HepG2 (cell line): ENCODE results near the gene RPAP2. TPM values are rescaled to one million over a fixed set of nuclear protein-coding genes. Genes with fewer than 3 reads are reported as not detected.

Source experiments
- ATAC-seq: fragments of 200-7000 bp; cut with Tn5 transposase; 3 replicates; pipeline ENCODE4 v1.9.1; 2020; ENCODE audit warnings: mild to moderate bottlenecking, moderate library complexity
- BruUV-seq: library from RNA; stranded (reverse); fragments of 400-500 nt; replicated peaks from 2 replicates; lab custom pipeline; 2021; lab: Mats Ljungman, UMichigan
- CTCF ChIA-PET: fragments of 300-600 bp; formaldehyde crosslinking; extraction: SDS; loops from one replicate; lab custom pipeline; 2021; ENCODE audit warnings: low total read pairs, inconsistent platforms, low intra/inter-chr PET ratio; lab: Yijun Ruan, JAX
- POLR2A ChIA-PET: fragments of 350-600 bp; sonication (Branson Sonifier 250); formaldehyde crosslinking; loops from one replicate; lab custom pipeline; 2020; ENCODE audit warnings: antibody characterized with exemption, inconsistent platforms; lab: Yijun Ruan, JAX
- DNase-seq: peaks from one replicate; pipeline ENCODE4 v3.0.0-alpha.2; 2015; ENCODE audit warnings: low spot score
- FAIRE-seq: peaks from 3 replicates; lab custom pipeline; 2011; peaks lifted over from hg19 to GRCh38; lab: Jason Lieb, UNC
- H2AFZ ChIP-seq: one replicate; pipeline ENCODE4 v1.6.1; 2011; ENCODE audit warnings: low read length, inconsistent platforms
- H3K27ac ChIP-seq: fragments of 300-600 bp; 3 replicates; pipeline ENCODE4 v1.8.0; 2011; ENCODE audit warnings: mixed run types, mild to moderate bottlenecking, mixed read lengths, low read length, inconsistent platforms; ENCODE audit not compliant: insufficient read depth; ENCODE audit errors: extremely low read length
- H3K27me3 ChIP-seq, 2 experiments: fragments of 200-600 bp in 1 of 2; 2 replicates in 1 of 2; 3 replicates in 1 of 2; pipeline versions ENCODE4 v1.6.0 to v1.8.0; 2011; ENCODE audit warnings: low read length in 2 of 2, mild to moderate bottlenecking in 2 of 2, moderate library complexity in 2 of 2, inconsistent platforms in 1 of 2; ENCODE audit not compliant: insufficient read depth in 2 of 2, control insufficient read depth in 1 of 2
- H3K36me3 ChIP-seq, 2 experiments: fragments of 200-600 bp in 1 of 2; replicated peaks in 1 of 2; 2 replicates in 1 of 2; 3 replicates in 1 of 2; pipeline versions ENCODE4 v1.5.1 to v1.8.0; 2011; ENCODE audit warnings: low read length in 2 of 2, inconsistent platforms in 1 of 2; ENCODE audit not compliant: insufficient read depth in 2 of 2, control insufficient read depth in 1 of 2
- H3K4me1 ChIP-seq: 2 replicates; pipeline ENCODE4 v1.5.1; 2012; ENCODE audit warnings: low read length, inconsistent platforms; ENCODE audit not compliant: insufficient read depth
- H3K4me2 ChIP-seq: 2 replicates; pipeline ENCODE4 v1.6.0; 2011; ENCODE audit warnings: low read depth, low read length, inconsistent platforms
- H3K4me3 ChIP-seq, 3 experiments: fragments of 200-600 bp in 1 of 3; sonication (generic), shearing (Covaris generic) in 1 of 3; replicated peaks in 1 of 3; 2 replicates each; pipeline ENCODE4 v1.5.1; 2011 to 2016; ENCODE audit warnings: low read length in 3 of 3, inconsistent platforms in 2 of 3, low read depth in 2 of 3, mild to moderate bottlenecking in 2 of 3, control low read depth in 1 of 3, mixed read lengths in 1 of 3; ENCODE audit not compliant: insufficient read depth in 1 of 3
- H3K79me2 ChIP-seq: one replicate; pipeline ENCODE4 v1.6.1; 2011; ENCODE audit warnings: low read length, inconsistent platforms; ENCODE audit not compliant: insufficient read depth
- H3K9ac ChIP-seq: 2 replicates; pipeline ENCODE4 v1.6.0; 2011; ENCODE audit warnings: mild to moderate bottlenecking, low read depth, low read length, inconsistent platforms; ENCODE audit not compliant: insufficient read depth
- H3K9me3 ChIP-seq: 2 replicates; pipeline ENCODE4 v1.5.1; 2012; ENCODE audit warnings: mild to moderate bottlenecking, low read length
- H4K20me1 ChIP-seq: 2 replicates; pipeline ENCODE4 v1.6.0; 2011; ENCODE audit warnings: inconsistent platforms, mild to moderate bottlenecking, low read length, moderate library complexity; ENCODE audit not compliant: insufficient read depth
- CHCHD3 ChIP-seq: sonication (generic); formaldehyde crosslinking; IDR thresholded peaks from 2 replicates; pipeline ENCODE4 v1.8.0; 2022; ENCODE audit warnings: mild to moderate bottlenecking, missing genetic modification reagents, moderate library complexity
- IKZF1 ChIP-seq: fragments of 450-650 bp; IDR thresholded peaks from 2 replicates; pipeline ENCODE4 v1.7.1; 2016
- MBD4 ChIP-seq: IDR thresholded peaks from 2 replicates; pipeline ENCODE4 v1.6.1; 2012; ENCODE audit warnings: low read length, inconsistent platforms, borderline replicate concordance
- ZBTB42 ChIP-seq: sonication (generic); formaldehyde crosslinking; IDR thresholded peaks from 2 replicates; pipeline ENCODE4 v1.5.0; 2020; ENCODE audit warnings: mild to moderate bottlenecking, missing genetic modification reagents
- ZNF160 ChIP-seq: sonication (generic); formaldehyde crosslinking; IDR thresholded peaks from 2 replicates; pipeline ENCODE4 v1.8.0; 2022; ENCODE audit warnings: mild to moderate bottlenecking, inconsistent platforms, missing genetic modification reagents
- ZNF513 ChIP-seq: sonication (generic); formaldehyde crosslinking; conservative IDR thresholded peaks from 2 replicates; pipeline ENCODE4 v1.5.0; 2020; ENCODE audit warnings: missing genetic modification reagents
- WGBS: methylation state at CpG from one replicate; pipeline ENCODE4 v1.1.6; 2017; ENCODE audit warnings: low lambda C conversion rate; 5-methylcytosine and 5-hydroxymethylcytosine counted together
- in situ Hi-C: cut with HindIII; loops from 2 replicates; pipeline ENCODE4 v1.10.0; 2017; ENCODE audit warnings: low pct_unique_long_range_greater_than_20kb; ENCODE audit not compliant: extremely low pct_ligation_motif_present
- intact Hi-C: fragments of 100-400 bp; cut with micrococcal nuclease; formaldehyde crosslinking; loops from one replicate; pipeline ENCODE4 v1.10.0; 2022; ENCODE audit not compliant: unreplicated experiment
- polyA plus RNA-seq, 8 experiments: library from polyadenylated mRNA; depleted of rRNA in 3 of 8; stranded (reverse) in 7 of 8; unstranded in 1 of 8; fragments of >200 nt; fragmentation: Illumina TruSeq in 4 of 8; extraction: Trizol in 4 of 8; gene quantifications; 2 replicates each; pipeline versions ENCODE4 v1.2.1 to v1.2.3, GENCODE V29; 2011 to 2016; ENCODE audit warnings: low read depth in 4 of 8, missing spikeins in 1 of 8, mixed read lengths in 1 of 8; ENCODE audit not compliant: insufficient read depth in 1 of 8
- total RNA-seq, 5 experiments: library from RNA; depleted of rRNA; stranded (reverse); fragments of >200 nt; fragmentation: Illumina TruSeq; extraction: Trizol; gene quantifications; 2 replicates each; pipeline ENCODE4 v1.2.3, GENCODE V29; 2016; ENCODE audit warnings: low read depth in 1 of 5

Gene RPAP2
- total and polyA plus RNA-seq, 2 of the 13 experiments (the other 11 are each of a cell fraction or from before 2014, with no cell fraction given) = 10.0 to 34.8 TPM

DNA sequence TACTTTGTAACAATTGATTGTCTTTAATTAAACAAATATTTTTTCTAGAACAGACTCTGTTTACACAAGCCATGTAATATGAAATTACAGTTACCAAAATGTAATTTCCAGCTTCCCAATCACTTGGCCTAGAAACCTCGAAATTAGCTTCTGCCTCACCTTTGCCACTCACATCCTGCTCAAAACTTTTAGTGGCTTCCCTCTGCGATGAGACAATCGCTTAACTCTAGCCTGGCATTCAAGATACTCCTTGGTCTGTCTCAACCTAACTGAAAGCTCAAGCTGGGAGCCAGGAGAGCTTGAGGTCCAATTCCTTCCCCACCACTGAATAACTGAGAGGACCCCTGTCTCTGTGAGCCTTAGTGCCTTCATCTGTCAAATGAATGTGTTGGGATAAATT is 145.0 kb downstream of the RPAP2 start:
- BruUV-seq = no TSS peak
- DNase-seq = no peak
- Histone ChIP-seq H3K4me2 (no peak overlapping the region), H3K36me3 (no peaks in the 10 kb centered on the region), H2AFZ (no peak overlapping the region), H4K20me1 (no peaks in the 10 kb centered on the region), H3K9ac (no peak overlapping the region), H3K79me2 (no peaks in the 10 kb centered on the region), H3K4me1 (peaks cover 38% of the 10 kb centered on the region), H3K27ac (no peak overlapping the region), H3K4me3 (no peak overlapping the region), H3K27me3 (peaks cover 0 to 4% of the 10 kb centered on the region in 2 experiments; a peak in 1 of 5 replicates), H3K9me3 (no peaks in the 10 kb centered on the region)
- intact Hi-C loops (no loop called here), in situ Hi-C loops (no loop called here)
- CTCF ChIA-PET = no interaction called here
- POLR2A ChIA-PET = no interaction called here
- ATAC-seq = no peak
- TF ChIP-seq ZNF160 (CRISPR knock-in tag) (no peak), ZNF513 (no peak), IKZF1 (no peak), ZBTB42 (CRISPR knock-in tag) (no peak)
- 68% methylated on average over 3 of the region's 3 CpGs for WGBS
- FAIRE-seq = no peak

GRCh38 chr1:92444351-92444750 is 145.5 kb downstream of the RPAP2 start:
- DNase-seq (peak; percentile 12), ATAC-seq (no peak), FAIRE-seq (no peak)
- Histone ChIP-seq H3K4me1 (peaks cover 38% of the 10 kb centered on the region), H3K36me3 (no peaks in the 10 kb centered on the region), H3K4me2 (no peak overlapping the region), H3K27ac (no peak overlapping the region), H2AFZ (no peak overlapping the region), H3K9me3 (no peaks in the 10 kb centered on the region), H3K79me2 (no peaks in the 10 kb centered on the region), H3K4me3 (no peak overlapping the region), H4K20me1 (no peaks in the 10 kb centered on the region), H3K9ac (no peak overlapping the region), H3K27me3 (peaks cover 0 to 4% of the 10 kb centered on the region in 2 experiments; a peak in 1 of 5 replicates)
- in situ Hi-C loops (no loop called here), intact Hi-C loops (no loop called here)
- POLR2A ChIA-PET = no interaction called here
- CTCF ChIA-PET = no interaction called here
- WGBS = 90% methylated on average over 1 of the region's 1 CpG
- no peak for TF ChIP-seq CHCHD3 (CRISPR knock-in tag)
- TF ChIP-seq MBD4 = no peak
- BruUV-seq = no TSS peak
